Skin epidermis (tissue), 12 donors: ENCODE data around the gene GULP1.
"Not testable (repeated sequence)": the region's sequence is repeated elsewhere in the genome, so short reads cannot be mapped to it uniquely, and the experiment has no call there.

Experiments
- H3K27ac ChIP-seq, 21 experiments: fragments of 200-600 bp; sonication (generic) in 11 of 21; one replicate each; pipeline ENCODE4 v1.5.0; 2020; ENCODE audit warnings: mild to moderate bottlenecking in 3 of 21, inconsistent platforms in 2 of 21, moderate library complexity in 2 of 21
- H3K4me3 ChIP-seq, 7 experiments: fragments of 200-600 bp; sonication (generic) in 2 of 7; one replicate each; pipeline ENCODE4 v1.5.0; 2020; ENCODE audit warnings: inconsistent platforms in 2 of 7, mild to moderate bottlenecking in 2 of 7, moderate library complexity in 1 of 7

The GULP1 gene

GRCh38 chr2:188449971-188450370 lies 158.3 kb downstream of the GULP1 start:
- H3K4me3 ChIP-seq: no peak overlapping the region
- H3K27ac ChIP-seq: no peak overlapping the region

- Histone ChIP-seq H3K27ac (no peak overlapping the region), H3K4me3 (no peak overlapping the region)
Observed at GRCh38 chr2:188450732-188451483, 159.2 kb downstream of the GULP1 start.

GRCh38 chr2:188452084-188452483 lies 160.4 kb downstream of the GULP1 start:
- Histone ChIP-seq H3K4me3 (no peak overlapping the region), H3K27ac (peak overlapping the region in 1 of 21 experiments; percentile 16)

GRCh38 chr2:188456114-188456909 lies 164.6 kb downstream of the GULP1 start:
- H3K27ac ChIP-seq: no peak overlapping the region
- H3K4me3 ChIP-seq: no peak overlapping the region

- H3K27ac ChIP-seq: no peak overlapping the region
- no peak overlapping the region for H3K4me3 ChIP-seq
Observed at GRCh38 chr2:188459061-188459460, 167.4 kb downstream of the GULP1 start.

- not testable (repeated sequence) for H3K4me3 ChIP-seq, H3K27ac ChIP-seq
Observed at GRCh38 chr2:188466078-188466477, 174.4 kb downstream of the GULP1 start.

GRCh38 chr2:188466761-188467160 lies 175.1 kb downstream of the GULP1 start:
- Histone ChIP-seq H3K27ac (no peak overlapping the region), H3K4me3 (no peak overlapping the region)

GRCh38 chr2:188471166-188471565 lies 179.5 kb downstream of the GULP1 start:
- Histone ChIP-seq H3K27ac (no peak overlapping the region), H3K4me3 (no peak overlapping the region)

GRCh38 chr2:188473306-188473705 lies 181.6 kb downstream of the GULP1 start:
- Histone ChIP-seq H3K4me3 (no peak overlapping the region), H3K27ac (no peak overlapping the region)

GRCh38 chr2:188474316-188474715 lies 182.6 kb downstream of the GULP1 start:
- H3K27ac ChIP-seq: no peak overlapping the region
- no peak overlapping the region for H3K4me3 ChIP-seq

- H3K4me3 ChIP-seq: no peak overlapping the region
- H3K27ac ChIP-seq: no peak overlapping the region
Observed at GRCh38 chr2:188475945-188476344, 184.3 kb downstream of the GULP1 start.

- no peak overlapping the region for H3K27ac ChIP-seq
- H3K4me3 ChIP-seq: no peak overlapping the region
Observed at GRCh38 chr2:188477564-188478103, 186.0 kb downstream of the GULP1 start.

GRCh38 chr2:188478724-188479123 lies 187.1 kb downstream of the GULP1 start:
- no peak overlapping the region for H3K4me3 ChIP-seq
- H3K27ac ChIP-seq: no peak overlapping the region

GRCh38 chr2:188481474-188481873 lies 189.8 kb downstream of the GULP1 start:
- H3K4me3 ChIP-seq: no peak overlapping the region
- no peak overlapping the region for H3K27ac ChIP-seq

GRCh38 chr2:188485496-188485895 lies 193.8 kb downstream of the GULP1 start:
- no peak overlapping the region for H3K4me3 ChIP-seq

GRCh38 chr2:188492751-188493150 lies 201.1 kb downstream of the GULP1 start:
- no peak overlapping the region for H3K4me3 ChIP-seq
- H3K27ac ChIP-seq: no peak overlapping the region

More at GRCh38 chr2:188485496-188485895, 193.8 kb downstream of the GULP1 start:
- H3K27ac ChIP-seq: no peak overlapping the region

GRCh38 chr2:188494906-188495305 lies 203.2 kb downstream of the GULP1 start:
- H3K27ac ChIP-seq: no peak overlapping the region
- H3K4me3 ChIP-seq: no peak overlapping the region

- H3K4me3 ChIP-seq: no peak overlapping the region
- no peak overlapping the region for H3K27ac ChIP-seq
Observed at GRCh38 chr2:188495969-188496431, 204.3 kb downstream of the GULP1 start.

GRCh38 chr2:188497726-188498125 lies 206.1 kb downstream of the GULP1 start:
- H3K27ac ChIP-seq: no peak overlapping the region

GRCh38 chr2:188503975-188504374 lies 212.3 kb downstream of the GULP1 start:
- Histone ChIP-seq H3K4me3 (no peak overlapping the region), H3K27ac (no peak overlapping the region)

More at GRCh38 chr2:188497726-188498125, 206.1 kb downstream of the GULP1 start:
- H3K4me3 ChIP-seq: no peak overlapping the region

- no peak overlapping the region for H3K4me3 ChIP-seq
- no peak overlapping the region for H3K27ac ChIP-seq
Observed at GRCh38 chr2:188506843-188507242, 215.2 kb downstream of the GULP1 start.
